ENCODE measurements around the gene SV2C.
"Not testable (repeated sequence)": the region's sequence is repeated elsewhere in the genome, so short reads cannot be mapped to it uniquely, and the experiment has no call there.

Gene SV2C

DNA sequence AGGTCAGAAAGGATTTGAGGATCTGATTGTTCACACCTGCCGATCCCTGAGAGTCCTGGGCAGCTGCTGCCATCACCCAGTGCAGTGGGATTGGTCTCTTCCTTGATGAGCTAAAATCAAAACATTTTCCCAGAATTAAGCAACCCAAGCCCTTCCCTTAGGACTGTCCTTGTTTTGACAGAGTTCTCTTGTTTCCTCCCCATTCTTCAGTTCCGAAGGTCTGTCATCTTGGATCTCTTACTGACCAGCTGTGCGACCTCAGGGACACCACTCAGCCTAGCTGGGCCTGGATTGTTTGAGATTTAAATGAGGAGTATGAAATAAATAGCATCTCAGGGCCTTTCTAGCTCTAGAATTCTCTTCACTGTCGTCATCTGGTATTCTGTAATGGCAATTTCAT is 229.6 kb downstream of the SV2C start:
- no peak for DNase-seq

DNA sequence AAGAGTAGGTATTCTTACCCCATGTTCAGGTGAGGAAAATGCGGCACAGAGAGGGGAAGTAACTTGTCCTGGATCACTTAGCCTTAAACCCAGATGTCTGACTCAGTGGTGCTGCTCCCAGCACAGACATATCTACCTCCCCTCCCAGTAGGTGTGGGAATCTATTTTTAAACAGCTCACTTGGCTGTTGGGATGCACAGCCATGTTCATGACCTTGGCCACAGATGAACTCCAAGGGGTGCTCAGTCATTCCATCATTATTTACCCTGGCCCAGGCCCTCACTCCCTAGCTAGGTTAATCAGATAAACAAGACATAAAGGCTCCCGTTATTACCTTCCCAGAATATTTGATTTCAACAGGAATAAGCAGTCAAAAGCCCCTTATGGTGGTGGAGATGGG is 231.5 kb downstream of the SV2C start:
- DNase-seq = no peak

DNA sequence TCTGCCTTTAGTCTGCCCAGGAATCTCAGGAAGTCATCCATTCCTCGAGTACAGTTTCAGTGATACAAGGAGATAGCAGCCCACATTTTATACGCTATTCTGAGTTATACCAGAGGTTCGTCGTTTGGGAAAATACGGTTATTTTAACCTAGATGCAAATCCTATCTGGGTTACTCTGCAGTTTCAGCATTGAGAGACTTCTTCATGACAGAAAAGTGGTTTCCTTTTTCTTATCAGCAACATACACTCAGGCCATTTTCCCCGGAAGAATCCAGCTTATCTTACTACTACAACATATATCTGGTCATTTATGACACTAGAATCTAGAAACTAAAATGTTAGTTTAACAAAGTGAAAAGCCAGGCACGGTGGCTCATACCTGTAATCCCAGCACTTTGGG is 236.5 kb downstream of the SV2C start:
- DNase-seq = no peak

DNA sequence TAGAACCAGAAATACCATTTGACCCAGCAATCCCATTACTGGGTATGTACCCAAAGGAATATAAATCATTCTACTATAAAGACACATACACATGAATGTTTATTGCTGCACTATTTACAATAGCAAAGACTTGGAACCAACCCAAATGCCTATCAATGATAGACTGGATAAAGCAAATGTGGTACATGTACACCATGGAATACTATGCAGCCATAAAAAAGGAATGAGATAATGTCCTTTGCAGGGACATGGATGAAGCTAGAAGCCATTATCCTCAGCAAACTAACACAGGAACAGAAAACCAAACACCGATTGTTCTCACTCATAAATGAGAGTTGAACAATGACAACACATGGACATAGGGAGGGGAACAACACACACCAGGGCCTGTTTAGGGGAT is 240.3 kb downstream of the SV2C start:
- DNase-seq = not testable (repeated sequence)

DNA sequence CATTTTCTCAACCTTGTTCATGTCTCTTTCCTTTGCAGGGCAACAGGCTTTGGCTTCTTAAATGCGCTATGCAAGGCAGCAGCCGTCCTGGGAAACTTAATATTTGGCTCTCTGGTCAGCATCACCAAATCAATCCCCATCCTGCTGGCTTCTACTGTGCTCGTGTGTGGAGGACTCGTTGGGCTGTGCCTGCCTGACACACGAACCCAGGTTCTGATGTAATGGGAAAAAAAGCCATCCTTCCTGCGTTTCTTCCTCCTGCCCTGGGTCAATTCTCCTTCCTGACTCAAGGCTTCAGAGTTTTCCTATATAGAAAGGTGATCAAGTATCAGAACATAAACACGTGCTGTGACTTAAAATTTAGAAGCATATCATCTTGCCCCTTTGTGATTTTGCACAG is 242.1 kb downstream of the SV2C start:
- no peak for DNase-seq

DNA sequence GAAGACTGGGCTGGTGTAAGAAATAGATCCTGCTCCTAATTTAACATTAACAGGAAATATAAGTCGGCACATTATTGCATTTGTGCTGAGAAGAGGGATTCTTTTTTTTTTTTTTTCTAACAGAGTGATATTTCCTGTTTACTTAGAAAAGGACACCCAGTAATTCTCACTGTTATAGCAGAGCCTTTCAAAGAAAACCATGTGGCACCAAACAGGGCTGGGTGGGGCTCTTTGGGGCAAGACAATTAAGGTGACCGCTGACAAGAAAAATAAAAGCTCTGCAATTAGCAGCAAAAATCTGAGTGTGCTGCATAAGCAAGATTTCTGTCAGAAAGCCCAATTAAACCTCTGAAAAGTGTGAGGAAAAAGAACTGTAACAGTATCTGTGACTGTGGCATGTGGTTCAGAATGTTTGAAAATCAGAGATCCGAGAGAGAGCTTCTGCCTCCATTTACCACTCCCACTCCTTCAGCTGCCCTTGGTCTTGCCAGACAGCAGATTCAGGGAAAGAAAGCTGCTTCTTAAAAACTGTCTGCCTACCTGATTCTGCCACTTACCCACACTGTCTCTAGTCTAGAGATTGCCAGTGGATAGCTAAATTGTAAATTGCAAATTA is 242.8 kb downstream of the SV2C start:
- peak; percentile 70 for DNase-seq

DNA sequence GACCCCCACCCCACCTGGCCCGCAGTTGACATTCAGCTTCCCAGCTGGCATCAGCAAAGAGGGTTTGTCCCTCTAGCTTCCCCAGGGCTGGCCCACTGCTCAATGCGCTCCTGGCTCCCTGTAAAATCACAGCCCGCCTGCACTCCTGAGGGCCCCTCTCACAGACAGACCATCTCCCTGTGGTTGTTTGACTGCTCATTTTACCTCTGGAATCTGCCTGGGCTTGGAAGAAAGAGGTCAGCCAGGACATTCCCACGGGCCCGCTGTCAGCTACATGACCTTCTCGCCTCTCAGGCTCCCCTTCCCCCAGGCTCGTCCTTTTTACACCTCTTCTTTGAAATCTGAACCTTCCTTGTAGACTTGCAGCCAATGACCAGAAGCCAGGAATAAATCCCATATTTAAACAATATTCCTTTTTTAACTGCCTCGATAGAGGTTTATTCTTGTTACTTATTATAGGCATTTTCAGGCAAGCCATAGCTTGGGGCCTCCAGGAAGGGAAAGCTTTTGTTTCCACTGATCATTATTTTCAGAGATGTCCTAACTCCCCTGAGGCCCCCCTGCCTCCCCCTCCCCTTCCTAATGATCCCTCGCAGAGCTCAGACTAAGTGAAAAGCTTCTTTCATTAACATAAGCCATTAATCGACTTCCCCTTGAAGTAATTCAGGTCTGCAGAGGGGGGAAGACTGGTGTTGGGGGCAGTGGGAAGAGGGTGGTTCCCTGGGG is 243.6 kb downstream of the SV2C start:
- no peak for DNase-seq

DNA sequence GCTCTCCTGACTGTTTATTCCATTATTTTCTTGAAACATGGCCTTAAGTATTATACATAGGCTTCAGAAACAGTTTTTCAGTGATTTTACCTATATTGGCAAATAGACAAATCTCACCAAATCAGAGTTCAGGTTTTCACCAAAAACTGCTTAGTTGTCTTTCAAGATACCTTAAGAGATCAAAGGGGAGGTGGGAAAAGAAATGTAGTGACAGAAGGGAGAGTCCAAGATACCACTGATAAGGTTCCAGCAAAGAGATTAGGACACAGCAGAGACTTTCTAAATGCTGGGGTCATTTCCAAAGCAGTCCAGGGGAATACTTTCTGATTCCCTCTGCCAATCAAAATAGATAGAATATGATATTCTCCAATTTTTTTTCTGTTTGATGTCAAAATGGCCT is 246.2 kb downstream of the SV2C start:
- DNase-seq = no peak

DNA sequence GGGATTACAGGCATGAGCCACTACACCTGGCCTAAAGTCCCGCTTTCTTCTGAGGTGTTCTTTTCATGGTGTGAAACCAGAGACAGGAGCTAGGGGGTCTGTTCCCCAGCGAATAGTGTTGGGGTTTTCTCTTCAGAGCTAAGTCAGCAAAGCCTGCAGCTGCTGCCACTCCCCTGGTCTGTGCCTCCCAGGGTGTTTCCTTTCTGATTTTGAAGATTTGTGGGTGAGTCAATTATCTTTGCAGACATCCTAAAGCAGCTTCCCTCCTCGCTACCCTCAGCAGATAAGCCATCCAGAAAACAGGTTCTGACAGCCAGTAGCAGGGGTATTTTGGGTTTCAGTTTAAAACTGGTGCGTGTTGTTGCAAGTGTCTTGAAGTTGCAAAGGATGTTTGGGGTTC is 247.9 kb downstream of the SV2C start:
- peak; percentile 42 for DNase-seq

DNA sequence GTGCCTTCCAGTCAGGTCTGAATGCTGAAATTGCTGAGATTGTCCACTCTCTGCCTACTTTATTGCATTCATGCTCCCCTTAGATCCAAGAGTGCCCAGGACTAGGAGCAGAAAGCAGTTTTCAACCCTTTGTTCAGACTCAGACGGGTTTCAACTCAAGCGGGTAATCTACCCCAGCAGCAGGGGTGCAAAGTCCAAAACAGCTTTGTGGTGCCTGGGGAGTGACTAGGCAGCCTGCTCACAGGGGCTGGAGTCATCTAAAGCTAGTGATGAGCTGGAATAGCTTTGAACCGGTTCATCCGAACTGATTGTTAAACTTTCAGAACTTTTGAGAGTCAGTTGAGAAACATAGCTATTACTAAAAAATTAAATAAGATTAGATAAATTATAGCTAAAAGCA is 248.9 kb downstream of the SV2C start:
- no peak for DNase-seq

DNA sequence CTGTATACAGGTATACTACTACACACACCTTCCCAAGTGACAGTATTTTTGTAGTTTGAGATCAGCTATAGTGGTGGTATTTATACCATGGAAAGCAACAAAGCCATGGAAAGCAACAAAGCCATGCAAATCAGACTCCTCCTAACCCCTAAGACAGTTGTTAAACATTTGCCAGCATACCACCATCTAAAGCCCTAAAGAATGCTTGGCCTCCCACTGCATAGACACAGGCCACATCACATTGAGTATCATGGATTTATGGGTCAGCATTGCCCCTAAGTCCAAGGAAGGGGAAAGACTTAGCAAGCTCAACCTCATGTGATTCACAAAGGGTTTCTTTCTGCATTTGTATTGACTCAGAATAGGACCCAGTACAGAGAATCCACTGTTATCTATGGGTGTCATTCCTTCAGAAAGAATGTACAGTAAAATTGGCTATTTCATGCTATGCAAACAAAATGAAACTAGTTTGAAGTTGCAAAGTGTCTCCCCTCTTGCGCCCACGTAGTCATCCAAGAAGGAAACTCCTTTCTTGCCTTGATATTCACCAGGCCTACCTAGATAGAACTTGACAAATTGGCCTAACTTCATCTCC is 249.5 kb downstream of the SV2C start:
- DNase-seq = no peak

DNA sequence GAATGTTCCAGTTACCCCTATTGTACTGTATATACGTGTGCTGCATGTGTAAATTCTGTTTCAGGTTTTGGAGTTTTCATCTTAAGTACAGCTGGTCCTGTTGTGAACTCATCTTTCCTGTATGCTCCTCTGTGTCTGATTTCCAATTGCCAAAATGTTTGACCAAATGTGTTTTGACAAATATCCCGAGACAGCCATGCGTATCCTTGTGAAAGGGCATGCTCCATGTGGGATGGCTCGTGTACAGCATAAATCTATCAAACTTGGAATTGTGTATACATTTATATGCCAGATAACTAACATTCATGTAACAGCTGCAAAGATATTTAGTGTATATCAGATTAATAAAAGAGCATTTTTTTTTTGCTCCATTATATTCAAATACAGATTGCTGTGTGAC is 250.4 kb downstream of the SV2C start:
- DNase-seq = no peak

DNA sequence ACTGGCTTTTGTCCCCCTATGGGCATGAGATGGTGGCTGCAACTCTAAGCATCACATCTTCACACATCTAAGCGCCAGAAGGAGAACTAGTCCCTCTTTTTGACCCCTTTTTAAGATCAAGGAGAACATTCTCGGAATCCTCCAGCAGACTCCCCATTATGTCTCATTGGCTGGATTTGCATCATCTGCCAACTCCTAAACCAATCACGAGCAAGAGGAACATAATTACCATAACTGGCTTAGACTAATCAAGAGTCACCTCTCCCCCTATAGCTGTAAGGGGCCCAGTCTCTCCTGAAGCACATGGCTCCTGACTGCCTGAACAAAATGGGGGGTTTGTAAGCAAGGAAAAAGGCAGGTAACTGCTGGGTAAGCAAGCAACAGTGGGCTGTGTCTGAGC is 251.4 kb downstream of the SV2C start:
- no peak for DNase-seq

DNA sequence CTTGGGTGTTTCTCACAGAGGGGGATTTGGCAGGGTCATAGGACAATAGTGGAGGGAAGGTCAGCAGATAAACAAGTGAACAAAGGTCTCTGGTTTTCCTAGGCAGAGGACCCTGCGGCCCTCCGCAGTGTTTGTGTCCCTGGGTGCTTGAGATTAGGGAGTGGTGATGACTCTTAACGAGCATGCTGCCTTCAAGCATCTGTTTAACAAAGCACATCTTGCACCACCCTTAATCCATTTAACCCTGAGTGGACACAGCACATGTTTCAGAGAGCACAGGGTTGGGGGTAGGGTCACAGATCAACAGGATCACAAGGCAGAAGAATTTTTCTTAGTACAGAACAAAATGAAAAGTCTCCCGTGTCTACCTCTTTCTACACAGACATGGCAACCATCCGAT is 252.3 kb downstream of the SV2C start:
- DNase-seq = not testable (repeated sequence)

DNA sequence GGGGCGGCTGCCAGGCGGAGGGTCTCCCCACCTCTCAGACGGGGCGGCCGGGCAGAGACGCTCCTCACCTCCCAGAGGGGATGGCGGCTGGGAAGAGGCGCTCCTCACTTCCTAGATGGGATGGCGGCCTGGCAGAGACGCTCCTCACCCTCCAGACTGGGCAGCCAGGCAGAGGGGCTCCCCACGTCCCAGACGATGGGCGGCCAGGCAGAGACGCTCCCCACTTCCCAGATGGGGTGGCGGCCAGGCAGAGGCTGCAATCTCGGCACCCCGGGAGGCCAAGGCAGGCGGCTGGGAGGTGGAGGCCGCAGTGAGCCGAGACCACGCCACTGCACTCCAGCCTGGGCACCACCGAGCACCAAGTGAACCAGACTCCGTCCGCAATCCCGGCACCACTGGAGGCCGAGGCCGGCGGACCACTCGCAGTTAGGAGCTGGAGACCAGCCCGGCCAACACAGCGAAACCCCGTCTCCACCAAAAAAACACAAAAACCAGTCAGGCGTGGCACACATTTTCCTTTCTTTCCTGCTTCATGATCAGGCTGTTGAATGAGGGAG is 253.1 kb downstream of the SV2C start:
- not testable (repeated sequence) for DNase-seq

DNA sequence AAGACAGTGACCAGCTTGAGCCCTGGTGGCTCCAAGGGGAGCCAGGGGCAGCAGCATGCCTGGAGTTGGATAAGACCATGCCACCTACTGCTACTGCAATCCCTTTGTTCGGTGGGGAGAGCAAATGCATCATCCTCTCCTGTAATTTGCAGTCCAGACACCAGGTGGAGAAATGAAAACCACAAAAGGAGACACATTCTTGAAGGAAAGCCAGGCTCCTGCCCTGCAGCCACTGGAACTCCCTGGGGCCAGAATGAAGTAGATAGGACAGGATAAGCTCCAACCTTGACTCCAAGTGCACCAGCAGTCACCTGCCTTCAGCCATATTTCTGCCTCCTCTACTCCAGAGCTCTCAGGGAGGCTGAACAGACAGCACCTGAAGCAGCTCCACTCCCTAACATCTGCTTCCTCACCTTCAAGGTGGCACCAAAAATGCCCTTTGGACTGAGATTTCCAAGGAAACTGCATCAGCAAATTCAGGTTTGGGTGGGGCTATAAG is 254.8 kb downstream of the SV2C start:
- DNase-seq = peak; percentile 46

DNA sequence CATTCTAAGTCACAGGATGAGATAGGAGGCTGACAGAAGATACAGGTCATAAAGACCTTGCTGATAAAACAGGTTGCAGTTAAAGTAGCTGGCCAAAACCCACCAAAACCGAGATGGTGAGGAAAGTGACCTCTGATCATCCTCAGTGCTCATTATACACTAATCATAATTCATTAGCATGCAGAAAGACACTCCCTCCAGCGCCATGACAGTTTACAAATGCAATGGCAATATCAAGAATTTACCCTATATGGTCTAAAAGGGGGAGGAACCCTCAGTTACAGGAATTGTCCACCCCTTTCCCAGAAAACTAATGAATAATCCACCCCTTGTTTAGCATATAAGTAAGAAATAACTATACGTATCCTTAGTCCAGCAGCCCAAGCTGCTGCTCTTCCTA is 256.7 kb downstream of the SV2C start:
- no peak for DNase-seq

DNA sequence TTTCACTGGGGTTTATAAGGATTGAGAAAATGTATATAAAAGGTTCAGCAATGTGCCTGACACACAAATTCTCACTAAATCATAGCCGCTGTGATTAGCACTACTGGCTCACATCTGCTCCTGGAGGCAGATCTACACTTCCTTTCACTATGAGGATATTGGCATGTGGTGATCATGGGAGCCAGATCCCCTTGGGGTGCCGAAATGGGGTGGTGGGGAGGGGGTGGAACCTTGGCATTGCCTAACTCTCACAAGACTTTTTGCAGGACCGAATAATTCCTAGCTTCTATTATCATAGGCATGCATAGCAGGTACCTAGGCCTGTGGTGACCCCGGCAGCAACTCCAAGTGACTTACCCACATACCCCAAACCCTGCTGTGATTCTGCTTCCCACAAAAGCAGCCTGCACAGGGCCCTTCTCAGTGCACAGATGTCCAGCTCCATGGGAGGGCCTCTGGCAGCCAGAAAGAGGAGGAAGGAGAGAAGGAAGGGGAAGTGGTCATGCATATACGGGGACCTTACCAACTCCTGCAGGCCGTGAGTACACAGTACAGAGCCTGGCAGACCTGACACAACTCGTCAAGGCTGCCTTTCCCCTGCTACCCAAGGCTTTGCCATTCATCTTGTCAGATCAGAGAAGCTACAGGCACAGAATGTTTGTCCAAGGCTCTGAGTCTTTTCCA is 258.6 kb downstream of the SV2C start:
- no peak for DNase-seq

DNA sequence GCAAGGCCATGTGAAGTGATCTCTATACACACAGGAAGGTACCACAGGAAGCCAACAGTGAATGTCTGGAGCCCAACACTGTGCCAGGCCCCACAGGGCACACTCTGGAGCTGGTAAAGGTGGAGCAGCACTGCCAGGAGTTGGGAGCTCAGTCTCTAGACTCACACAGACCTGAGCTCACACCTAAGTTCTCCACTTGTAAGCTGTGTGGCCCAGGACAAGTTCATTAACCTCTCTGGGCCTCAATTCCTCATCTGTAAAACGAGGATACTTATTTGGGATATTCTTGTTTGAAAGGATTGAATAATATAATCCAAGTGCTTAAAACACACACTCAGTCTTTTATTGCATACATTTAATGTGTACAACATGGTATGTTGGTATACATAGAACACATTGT is 259.3 kb downstream of the SV2C start:
- DNase-seq = no peak

DNA sequence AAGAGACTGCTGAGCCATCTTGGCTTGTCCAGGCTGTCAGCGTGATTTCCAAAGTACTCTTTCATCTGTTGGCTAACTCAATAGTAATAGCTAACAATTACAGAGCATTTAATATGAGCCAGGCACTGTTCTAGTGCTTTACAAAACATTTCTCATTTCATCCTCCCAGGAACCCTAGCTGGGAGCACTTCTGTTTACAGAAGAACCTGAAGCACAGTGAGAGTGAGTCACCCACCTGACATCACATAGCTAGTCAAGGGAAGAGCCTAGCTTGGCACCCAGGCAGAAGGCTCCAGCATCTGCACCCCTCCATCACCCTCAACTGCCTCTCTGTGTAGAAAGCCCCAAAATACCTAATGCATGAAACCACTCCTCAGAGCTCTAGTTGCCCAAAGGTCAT is 262.4 kb downstream of the SV2C start:
- DNase-seq = no peak

DNA sequence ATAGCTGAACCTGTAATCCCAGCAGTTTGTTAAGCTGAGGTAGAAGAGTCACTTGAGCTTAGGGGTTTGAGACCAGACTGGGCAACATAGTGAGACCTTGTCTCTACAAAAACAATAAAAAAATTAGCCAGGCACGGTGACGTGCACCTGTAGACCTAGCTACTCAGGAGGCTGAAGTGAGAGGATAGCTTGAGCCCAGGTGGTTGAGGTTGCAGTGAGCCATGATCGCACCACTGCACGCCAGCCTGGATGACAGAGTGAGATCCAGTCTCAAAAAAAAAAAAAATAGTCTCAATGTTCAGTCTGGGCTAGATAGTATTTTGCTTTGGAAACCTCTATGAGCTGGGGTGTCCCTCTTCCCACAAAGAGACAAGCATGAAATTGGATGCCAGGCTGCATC is 268.0 kb downstream of the SV2C start:
- DNase-seq = no peak

DNA sequence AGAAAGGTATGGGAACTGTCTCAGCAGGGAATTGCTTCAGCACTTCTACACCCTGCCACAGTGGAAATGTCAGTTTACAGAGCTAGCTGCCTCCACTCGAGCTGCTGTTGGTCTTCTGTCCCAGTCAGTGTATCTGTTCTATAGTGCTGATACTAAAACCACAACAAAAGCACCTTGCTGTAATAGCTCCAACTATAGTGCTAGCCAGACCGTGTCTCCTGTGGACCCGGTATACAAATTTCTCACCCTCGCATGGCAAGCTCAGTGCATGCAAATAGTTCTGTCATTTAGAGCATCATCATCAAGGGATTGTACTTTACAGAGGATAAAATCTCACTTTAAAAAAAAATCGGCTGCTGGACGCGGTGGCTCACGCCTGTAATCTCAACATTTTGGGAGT is 268.4 kb downstream of the SV2C start:
- no peak for DNase-seq

DNA sequence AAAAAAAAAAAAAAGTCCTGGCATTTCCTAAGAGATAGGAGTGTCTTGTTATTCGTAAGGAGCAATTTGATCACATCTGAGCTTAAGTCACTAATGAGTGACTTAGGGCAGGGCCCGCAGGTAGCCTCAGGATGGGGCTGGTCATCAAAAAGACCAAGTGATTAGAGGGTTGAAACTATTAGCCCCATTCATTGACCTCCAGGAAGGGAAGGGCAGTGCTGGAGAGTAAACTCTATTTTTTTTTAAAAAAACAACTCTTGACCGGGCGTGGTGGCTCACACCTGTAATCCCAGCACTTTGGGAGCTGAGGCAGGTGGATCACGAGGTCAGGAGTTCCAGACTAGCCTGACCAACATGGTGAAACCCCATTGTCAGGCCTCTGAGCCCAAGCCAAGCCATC is 273.7 kb downstream of the SV2C start:
- no peak for DNase-seq
